Measurements from ENCODE around the gene HTATSF1.

HTATSF1 gene, protein sequence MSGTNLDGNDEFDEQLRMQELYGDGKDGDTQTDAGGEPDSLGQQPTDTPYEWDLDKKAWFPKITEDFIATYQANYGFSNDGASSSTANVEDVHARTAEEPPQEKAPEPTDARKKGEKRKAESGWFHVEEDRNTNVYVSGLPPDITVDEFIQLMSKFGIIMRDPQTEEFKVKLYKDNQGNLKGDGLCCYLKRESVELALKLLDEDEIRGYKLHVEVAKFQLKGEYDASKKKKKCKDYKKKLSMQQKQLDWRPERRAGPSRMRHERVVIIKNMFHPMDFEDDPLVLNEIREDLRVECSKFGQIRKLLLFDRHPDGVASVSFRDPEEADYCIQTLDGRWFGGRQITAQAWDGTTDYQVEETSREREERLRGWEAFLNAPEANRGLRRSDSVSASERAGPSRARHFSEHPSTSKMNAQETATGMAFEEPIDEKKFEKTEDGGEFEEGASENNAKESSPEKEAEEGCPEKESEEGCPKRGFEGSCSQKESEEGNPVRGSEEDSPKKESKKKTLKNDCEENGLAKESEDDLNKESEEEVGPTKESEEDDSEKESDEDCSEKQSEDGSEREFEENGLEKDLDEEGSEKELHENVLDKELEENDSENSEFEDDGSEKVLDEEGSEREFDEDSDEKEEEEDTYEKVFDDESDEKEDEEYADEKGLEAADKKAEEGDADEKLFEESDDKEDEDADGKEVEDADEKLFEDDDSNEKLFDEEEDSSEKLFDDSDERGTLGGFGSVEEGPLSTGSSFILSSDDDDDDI

DNA sequence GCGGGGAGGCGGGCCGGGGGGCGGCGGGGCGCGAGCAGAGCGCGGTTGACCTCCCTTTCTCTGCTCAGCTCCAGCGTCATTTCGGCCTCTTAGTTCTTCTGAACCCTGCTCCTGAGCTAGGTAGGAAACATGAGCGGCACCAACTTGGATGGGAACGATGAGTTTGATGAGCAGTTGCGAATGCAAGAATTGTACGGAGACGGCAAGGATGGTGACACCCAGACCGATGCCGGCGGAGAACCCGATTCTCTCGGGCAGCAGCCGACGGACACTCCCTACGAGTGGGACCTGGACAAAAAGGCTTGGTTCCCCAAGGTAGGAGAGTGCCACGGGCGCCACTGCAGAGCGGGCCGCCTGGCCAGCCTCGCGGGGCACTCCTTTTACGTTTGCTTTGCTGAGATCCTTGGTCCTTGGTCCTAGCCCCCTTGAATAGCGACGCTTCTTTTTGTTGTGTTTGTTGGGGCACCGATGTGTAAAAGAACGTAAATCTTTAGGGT is at the start of gene HTATSF1:
Gene HTATSF1 (plus strand): TSS at position 37 of the 497 bp plus-strand sequence. CDS start 93 bp downstream, at position 130.
- DNase-seq (ENCODE audit: low spot score), result peak; percentile 48

DNA sequence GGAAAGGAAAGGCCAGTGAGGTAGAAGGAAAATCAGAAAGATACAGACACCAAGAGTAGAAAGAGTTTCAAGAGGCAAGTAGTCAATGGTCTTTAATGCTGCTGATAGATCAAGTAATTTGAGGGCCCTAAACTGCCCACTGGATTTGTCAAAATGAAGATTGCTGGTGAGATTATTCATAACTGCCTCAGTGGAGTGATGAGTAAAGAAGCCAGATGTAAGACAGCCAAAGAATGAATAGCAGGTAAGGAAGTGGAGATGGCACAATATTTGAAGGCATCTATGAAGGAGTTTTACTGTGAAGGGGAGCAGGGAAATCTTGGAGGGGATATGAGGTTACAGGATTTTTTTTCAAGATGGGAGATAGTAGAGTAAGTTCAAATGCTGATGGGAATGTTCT is 49.4 kb upstream of the HTATSF1 start:
- no peak for DNase-seq (ENCODE audit: low spot score)

DNA sequence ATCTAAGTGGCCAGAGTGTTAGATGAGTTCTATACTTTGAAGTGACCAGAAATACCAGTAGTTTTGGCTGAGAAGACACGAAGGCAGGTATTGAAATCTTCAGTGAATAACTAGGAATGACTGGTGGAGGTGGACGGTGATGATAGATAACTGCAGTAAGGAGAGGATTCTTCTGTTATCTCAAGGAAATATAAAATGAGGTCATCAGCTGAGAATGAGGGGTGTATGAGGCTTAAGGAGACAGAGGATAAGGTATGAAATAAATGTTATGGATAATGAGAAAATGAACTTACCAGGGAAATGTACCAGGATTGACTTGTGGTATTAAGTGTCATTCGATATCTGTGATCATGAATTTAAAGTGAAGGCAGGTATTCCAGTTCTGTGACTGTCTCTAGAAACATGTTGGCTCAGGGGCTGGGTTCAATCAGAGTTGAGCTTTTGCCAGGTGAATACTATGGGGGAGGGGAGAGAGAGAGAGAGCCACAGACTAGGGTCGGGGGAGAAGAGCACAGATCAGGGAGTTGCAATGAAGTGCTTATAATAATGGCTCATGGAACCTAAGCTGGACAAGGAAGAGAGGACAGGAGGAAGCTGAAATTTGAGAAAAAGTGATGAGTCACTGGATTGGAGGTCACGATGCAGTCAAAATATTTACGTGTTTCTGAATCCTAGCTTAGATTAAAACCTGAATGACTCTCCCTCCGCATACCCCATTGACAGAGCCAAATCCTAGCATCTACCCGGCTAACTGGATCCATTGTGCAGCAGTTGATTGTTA is 47.2 kb upstream of the HTATSF1 start:
- no peak for DNase-seq (ENCODE audit: low spot score)

DNA sequence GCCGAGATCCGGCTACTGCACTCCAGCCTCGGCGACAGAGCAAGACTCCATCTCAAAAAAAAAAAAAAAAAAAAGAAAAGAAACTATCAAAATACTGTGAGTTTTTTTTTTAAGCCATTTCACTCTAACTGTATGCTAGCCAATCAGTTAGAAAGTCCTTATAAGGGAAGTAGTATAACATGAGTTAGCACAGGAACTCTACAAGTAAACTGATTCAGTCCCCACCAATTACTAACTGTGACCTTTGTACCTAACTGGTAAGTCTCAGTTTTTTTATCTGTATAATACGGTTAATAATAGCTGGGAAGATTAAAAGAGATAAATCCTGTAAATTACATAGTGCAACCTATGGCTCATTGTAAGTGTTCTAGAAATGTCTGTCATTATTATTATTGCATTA is 44.8 kb upstream of the HTATSF1 start:
- no peak for DNase-seq (ENCODE audit: low spot score)

DNA sequence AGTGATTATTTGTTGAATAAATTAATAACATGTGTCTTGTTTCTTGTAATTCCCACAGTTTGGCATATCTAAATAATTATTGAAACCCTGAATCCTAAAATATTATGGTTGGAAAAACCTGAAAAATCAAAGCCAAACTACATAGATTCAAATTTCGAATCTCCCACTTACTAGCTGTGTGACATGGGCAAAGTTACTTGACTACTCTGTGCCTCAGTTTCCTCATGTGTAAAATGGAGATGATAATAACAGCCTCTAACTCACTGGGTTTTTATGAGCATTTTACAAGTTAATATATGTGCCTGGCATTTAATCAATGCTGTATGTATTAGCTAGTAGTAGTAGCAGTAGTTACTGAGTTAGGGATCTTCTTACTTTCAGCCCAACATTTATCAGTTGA is 44.3 kb upstream of the HTATSF1 start:
- no peak for DNase-seq (ENCODE audit: low spot score)

DNA sequence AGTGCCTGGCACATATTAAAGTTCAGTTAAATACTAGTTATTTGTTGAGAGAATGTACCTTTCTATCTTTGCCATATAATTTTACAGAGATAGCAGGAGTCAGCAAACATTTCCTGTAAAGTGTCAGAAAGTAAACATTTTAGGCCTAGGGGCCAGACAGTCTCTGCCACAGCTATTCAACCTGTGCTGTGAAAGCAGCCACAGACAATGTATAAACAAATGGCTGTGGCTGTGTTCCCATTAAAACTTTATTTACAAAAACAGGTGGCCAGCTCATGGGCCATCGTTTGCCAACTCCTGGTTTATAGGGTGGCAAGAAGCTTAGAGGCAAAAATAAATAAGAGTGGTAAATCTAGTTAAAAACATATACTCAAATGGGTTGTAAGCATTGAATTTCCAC is 43.6 kb upstream of the HTATSF1 start:
- DNase-seq (ENCODE audit: low spot score), result no peak

DNA sequence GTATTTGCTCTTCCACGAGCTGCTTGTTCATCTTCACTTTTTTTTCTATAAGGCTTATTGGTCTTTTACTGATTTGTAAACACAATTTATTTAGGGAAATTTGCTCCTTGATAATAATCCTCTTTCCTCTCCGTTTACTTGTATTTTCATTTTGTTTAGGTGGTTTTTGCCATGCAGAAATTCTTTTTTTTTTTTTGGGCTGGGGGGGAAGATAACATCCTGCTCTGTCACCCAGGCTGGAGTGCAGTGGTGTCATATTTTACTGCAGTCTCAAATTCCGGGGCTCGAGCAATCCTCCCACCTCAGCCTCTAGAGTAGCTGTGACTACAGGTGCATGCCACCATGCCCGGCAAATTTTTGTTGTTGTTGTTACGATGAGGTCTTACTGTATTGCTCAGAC is 41.3 kb upstream of the HTATSF1 start:
- DNase-seq (ENCODE audit: low spot score), result no peak

DNA sequence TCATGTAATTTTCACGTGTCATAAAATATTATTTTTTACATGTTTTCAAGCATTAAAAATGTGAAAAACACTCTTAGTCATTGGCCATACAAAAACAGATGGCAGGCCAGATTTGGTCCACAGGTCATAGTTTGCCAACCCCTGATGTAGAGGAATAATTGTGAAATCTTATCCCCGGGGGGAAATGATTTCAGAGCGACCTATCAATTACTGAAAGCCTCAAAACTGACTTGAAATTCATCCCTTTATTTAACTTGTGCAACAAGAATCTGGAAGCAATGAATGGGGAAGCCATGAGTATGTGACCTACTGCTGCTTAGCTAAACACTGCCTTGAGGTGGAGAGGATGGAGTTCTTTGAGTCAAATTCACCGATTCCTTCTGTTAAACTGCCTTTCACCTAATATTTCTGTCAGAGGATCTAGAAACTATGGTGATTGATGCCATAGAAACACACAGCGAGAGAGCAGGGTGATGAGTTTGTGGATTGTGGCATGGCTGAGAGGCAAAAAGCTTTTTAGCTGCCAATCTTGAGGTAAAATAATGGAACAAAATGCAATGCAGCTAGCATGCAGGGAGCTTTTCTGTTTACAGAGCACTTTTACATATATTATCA is 40.0 kb upstream of the HTATSF1 start:
- DNase-seq (ENCODE audit: low spot score), result no peak

DNA sequence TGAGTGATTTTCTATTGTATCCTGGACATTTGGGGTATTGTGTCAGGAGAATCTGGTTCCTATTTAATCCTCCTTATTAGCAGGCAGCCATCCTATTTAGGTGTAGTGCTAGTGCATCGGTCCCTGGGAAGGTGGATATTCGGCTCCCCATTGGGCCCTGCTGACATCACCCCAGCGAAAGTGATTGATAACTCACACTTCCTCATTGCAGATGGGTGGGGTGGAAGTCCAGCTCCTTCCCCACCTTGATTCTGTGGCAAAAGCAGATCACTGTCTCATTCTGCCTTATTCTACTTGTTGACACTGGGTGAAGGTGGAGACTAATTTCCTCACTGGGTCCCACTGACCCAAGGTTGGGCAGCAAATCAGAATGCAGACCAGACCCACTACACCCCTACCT is 32.8 kb upstream of the HTATSF1 start:
- no peak for DNase-seq (ENCODE audit: low spot score)

DNA sequence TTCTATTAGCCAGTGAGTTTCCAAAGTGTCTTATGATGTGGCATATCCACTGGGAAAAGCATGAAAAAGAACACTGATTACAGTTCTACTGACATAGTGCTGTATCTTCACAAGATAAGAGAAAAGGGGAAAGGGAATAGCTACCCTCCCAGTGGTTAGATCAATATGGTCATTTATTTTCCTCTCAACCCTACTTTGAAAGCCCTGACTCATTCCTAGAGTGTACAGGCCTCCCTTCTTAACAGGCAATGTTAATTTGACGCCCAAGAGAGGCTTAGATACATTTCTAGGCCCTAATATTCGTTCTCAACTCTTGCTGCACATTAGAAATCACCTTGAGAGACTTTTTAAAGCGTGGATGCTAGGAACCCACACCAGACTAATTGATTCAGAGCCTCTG is 30.1 kb upstream of the HTATSF1 start:
- no peak for DNase-seq (ENCODE audit: low spot score)

DNA sequence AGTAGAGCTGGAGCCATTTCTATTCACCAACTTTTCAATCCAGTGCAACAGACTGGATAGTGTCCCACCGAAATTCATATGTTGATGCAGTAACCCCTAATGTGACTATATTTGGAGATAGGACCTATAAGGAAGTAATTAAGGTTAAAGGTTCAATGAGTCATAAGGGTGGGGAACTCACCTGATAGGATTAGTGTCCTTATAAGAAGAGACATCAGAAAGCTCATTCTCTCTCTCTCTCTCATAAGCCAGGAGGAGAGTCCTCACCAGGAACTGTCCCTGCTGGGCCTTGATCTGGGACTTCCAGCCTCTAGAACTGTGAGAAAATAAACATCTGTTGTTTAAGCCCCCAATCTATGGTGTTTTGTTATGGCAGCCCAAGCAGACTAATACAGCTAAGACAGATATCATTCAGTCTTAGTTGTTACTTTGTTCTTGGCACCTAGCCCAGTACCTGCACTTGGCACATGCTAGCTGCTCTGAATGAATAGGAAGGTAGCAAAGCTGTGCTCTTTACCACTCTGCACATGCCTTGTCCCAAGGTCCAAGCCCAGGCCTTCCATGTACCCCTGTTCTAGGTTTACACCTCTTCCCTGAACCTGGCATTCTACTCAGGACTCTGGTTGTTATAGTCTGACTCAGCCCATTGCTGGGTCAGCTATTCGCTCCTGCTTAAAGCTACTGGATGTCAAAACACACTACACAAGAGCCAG is 28.8 kb upstream of the HTATSF1 start:
- DNase-seq (ENCODE audit: low spot score), result peak; percentile 31

DNA sequence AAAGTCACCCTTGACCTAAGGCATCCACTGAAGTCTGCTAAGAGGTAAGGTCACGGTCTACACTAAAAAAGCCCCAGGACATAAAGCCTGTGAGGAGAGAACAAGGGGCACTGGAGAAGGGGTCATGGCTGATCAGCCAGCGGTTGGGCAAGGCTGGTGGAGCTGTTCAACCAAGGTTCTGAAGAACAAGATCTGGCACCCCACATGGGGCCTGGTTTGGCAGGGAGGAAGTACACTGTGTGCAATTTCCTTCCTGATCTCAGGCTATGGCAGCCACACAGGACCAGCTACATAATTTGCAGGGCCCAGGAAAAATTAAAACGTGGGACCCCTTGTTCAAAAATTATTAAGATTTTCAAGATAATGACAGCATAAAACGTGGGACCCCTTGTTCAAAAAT is 23.7 kb upstream of the HTATSF1 start:
- DNase-seq (ENCODE audit: low spot score), result no peak

DNA sequence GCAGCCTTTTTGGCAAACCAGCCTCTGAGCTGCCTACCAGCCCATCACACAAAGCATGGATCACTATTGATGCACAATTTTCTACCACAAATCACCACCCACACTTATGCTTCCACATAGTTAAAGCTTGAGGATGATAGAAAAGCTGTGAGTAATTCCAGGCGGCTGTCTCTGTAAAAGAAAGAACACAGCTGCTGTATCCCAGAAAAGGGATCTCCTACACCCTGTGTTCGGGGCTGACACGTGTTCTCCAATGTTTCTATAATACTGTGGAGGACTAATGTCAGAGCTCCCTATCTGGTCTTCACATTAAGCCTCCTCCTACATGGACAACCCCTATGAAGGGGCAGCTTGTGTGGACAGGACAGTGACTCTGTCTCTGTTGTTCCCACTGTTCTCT is 22.2 kb upstream of the HTATSF1 start:
- no peak for DNase-seq (ENCODE audit: low spot score)

DNA sequence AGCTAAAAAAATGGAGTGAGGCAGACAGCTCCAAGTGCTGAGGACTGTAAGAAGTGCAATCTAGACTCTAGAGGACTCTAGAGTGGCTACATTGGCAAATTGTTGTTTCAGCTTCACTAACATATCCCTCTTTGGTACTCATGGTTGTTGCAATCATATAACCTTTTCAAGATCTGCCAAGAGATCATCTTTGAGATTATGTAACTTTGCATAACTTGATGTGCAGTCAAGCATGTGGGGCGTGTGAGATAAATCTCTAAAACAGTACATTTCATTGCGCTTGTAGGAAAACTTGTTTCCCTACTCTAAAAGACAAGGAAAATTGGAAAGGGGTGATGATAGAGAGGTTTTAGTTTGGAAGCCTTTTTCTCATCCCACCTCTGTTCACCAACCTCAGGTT is 20.9 kb upstream of the HTATSF1 start:
- no peak for DNase-seq (ENCODE audit: low spot score)

DNA sequence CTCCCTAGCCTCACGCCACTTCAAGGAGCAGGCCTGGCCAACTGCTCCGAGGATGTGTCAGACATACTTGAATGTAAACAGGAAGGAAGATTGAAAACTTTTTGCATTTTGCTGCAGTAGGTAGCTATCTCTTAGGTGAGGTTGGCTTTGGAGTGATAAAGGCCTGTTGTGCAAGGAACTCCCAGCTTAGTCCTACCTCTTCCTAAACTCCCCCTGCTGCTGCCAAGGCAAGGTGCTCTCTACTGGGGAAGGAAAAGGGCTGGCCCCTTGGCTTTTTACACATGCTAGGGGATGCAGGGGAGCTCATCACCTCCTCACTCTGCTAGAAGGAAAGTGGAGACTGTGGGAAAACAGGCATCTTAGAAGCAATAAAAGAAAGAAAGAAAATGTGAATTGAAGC is 20.4 kb upstream of the HTATSF1 start:
- no peak for DNase-seq (ENCODE audit: low spot score)

DNA sequence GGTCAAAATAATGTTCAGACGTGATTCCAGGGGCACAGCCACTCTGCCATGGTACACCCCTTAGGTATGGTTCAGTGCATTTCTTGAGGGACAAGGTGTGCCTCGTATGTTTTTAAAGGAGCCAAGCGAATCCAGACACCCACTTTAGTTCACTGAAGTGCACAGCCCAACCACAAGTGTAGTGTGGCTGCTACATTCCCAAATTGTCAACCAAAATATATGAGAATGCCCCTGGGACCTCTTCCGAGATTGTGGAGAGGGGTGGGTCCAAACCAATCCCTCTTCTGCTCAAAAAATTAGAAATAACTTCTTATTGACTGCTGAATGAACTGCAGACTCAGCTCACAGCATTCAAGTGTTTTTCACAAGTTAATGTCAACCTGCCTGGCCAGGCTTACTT is 17.0 kb upstream of the HTATSF1 start:
- no peak for DNase-seq (ENCODE audit: low spot score)

DNA sequence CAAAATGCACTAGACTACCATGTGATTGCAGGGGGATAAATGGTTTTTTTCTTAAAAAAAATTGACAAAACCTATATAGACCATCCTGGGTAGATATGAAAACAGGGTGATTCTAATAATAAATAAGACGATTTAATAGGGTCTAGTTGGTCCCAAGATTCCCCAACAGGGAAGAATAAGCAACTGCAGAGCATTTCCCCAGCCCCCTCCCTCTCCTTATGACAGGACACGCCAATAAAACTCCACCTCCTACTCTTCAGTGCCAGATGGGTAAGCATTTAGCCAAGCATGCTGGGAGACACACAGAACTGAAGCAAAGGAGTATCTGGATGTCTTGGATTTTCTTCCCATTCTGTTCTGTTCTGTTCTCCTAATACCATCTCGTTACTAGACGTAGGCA is 9.7 kb upstream of the HTATSF1 start, which contains the start of gene BRS3:
Gene BRS3 (plus strand): TSS at position 301 of the 400 bp plus-strand sequence. CDS start 168 bp downstream, outside the sequence.
- DNase-seq (ENCODE audit: low spot score), result no peak

DNA sequence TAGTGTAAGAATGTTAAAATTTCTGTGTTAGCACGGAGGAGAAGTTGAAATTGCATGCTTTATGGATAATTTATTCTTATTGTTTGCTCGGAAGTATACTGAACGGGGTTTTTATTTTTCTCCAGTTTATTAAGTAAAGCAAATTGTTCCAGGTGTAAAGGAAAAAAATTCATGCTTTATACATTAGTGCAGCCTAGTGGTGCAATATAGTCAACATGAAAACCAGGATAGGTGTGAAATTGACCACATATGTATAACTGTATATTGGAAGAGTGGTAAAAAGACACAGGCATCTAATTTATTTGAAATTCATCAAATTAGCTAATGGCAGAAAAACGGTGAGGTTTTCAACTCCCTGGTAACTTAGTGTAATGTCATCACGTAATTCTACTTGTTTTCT is 8.7 kb upstream of the HTATSF1 start:
- DNase-seq (ENCODE audit: low spot score), result no peak

DNA sequence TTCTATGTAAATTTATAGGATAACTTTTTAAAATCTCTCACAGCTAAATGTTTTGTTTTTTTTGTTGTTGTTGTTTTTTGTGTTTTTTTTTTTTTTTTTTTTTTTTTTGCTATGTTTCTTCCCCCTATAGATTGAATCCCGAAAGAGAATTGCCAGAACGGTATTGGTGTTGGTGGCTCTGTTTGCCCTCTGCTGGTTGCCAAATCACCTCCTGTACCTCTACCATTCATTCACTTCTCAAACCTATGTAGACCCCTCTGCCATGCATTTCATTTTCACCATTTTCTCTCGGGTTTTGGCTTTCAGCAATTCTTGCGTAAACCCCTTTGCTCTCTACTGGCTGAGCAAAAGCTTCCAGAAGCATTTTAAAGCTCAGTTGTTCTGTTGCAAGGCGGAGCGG is 5.6 kb upstream of the HTATSF1 start:
- DNase-seq (ENCODE audit: low spot score), result no peak

DNA sequence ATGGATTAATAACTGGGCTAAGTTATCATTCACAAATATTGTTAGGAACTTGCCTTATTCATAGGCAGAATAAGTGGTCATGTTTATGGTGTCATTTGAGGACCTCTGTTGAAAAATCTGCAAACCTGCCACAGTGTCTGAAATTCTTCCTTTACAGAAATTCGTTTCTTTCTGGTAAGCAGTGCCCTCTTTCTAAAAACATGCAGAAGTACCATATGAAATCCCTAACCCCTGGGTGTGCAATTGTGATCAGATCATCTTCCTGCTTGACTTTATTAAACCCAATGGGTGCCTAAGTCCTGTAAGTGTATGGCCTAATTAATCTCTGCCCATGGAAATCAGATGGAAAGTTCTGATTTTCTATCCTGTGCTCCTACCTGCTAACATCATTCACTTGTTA is 4.4 kb upstream of the HTATSF1 start:
- DNase-seq (ENCODE audit: low spot score), result no peak

DNA sequence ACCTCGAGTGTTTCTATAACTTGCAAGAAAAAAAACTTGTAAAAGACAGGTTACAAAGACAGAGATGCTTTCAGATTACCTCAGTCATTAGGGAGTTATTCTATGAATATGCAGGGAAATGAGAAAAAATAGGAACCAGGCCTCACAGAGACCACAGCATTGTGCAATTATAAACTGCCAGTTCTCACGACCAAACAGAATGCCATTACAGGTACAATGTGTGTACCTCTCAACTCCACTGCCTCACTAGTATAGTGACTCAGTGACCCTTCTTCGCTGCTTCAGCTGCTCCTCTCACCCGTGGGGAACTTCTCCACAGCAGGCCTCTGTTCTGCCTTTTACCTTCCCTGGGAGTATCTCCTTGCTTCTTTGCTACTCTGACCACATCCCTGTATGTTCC is 2.3 kb upstream of the HTATSF1 start:
- no peak for DNase-seq (ENCODE audit: low spot score)
